Smooth muscle cell (in vitro differentiated cells): Measurements from ENCODE around the gene FZD8. TPM values are rescaled to one million over a fixed set of nuclear protein-coding genes. Genes with fewer than 3 reads are reported as not detected.

Experiments used
- DNase-seq: peaks from one replicate; lab custom pipeline; 2025; ENCODE audit not compliant: unreplicated experiment; lab: John Stamatoyannopoulos, UW
- H2AFZ ChIP-seq: fragments of 200-600 bp; sonication (generic); 2 replicates; pipeline ENCODE4 v1.6.0; 2016; ENCODE audit warnings: antibody characterized with exemption, low read depth, mild to moderate bottlenecking
- H3F3A ChIP-seq: fragments of 200-600 bp; sonication (generic); 2 replicates; pipeline ENCODE4 v1.6.0; 2017; ENCODE audit warnings: antibody characterized with exemption, low read depth
- H3K27ac ChIP-seq: fragments of 200-600 bp; sonication (generic); 2 replicates; pipeline ENCODE4 v1.5.1; 2016; ENCODE audit warnings: low read depth, mild to moderate bottlenecking
- H3K27me3 ChIP-seq: fragments of 200-600 bp; sonication (generic); 2 replicates; pipeline ENCODE4 v1.6.1; 2016; ENCODE audit warnings: low read depth, mild to moderate bottlenecking
- H3K36me3 ChIP-seq: fragments of 200-600 bp; sonication (generic); 2 replicates; pipeline ENCODE4 v1.5.1; 2016; ENCODE audit warnings: low read depth
- H3K4me1 ChIP-seq: fragments of 200-600 bp; sonication (generic); 2 replicates; pipeline ENCODE4 v1.5.1; 2016; ENCODE audit warnings: low read depth
- H3K4me2 ChIP-seq: fragments of 200-600 bp; sonication (generic); 2 replicates; pipeline ENCODE4 v1.6.0; 2016; ENCODE audit warnings: mild to moderate bottlenecking
- H3K4me3 ChIP-seq: fragments of 200-600 bp; sonication (generic); 2 replicates; pipeline ENCODE4 v1.5.1; 2016; ENCODE audit warnings: mild to moderate bottlenecking
- H3K79me2 ChIP-seq: fragments of 200-600 bp; sonication (generic); 2 replicates; pipeline ENCODE4 v1.6.0; 2016; ENCODE audit warnings: low read depth, mild to moderate bottlenecking
- H3K9ac ChIP-seq: fragments of 200-600 bp; sonication (generic); 2 replicates; pipeline ENCODE4 v1.6.0; 2016; ENCODE audit warnings: low read depth
- H3K9me3 ChIP-seq: fragments of 200-600 bp; sonication (generic); replicated peaks from 2 replicates; pipeline ENCODE4 v1.5.1; 2016; ENCODE audit warnings: low read depth
- H4K20me1 ChIP-seq: fragments of 200-600 bp; sonication (generic); 2 replicates; pipeline ENCODE4 v1.6.0; 2016; ENCODE audit warnings: low read depth
- whole genome bisulfite sequencing: methylation state at CpG from one replicate; pipeline ENCODE4 v1.1.7; 2016; ENCODE audit warnings: low lambda C conversion rate; 5-methylcytosine and 5-hydroxymethylcytosine counted together
- polyA plus RNA-seq: library from polyadenylated mRNA; unstranded; fragments of >200 nt; fragmentation: Nextera tagmentation; extraction: Ambion mirVana; gene quantifications from 2 replicates; pipeline ENCODE4 v1.2.1, GENCODE V29; 2016
- total RNA-seq: library from RNA; depleted of rRNA; stranded (reverse); fragments of >200 nt; gene quantifications from 2 replicates; pipeline ENCODE4 v1.2.3, GENCODE V29; 2014
- TF ChIP-seq, protein P1 (sequence below): fragments of 200-600 bp; sonication (generic); IDR thresholded peaks from 2 replicates; pipeline ENCODE4 v1.5.1; 2017; ENCODE audit warnings: borderline replicate concordance, mild to moderate bottlenecking, antibody characterized with exemption; ENCODE audit not compliant: insufficient read depth, poor library complexity, severe bottlenecking

FZD8 gene
- total and polyA plus RNA-seq, 2 experiments from 2014 or later, result 4.8 to 15.3 TPM

DNA sequence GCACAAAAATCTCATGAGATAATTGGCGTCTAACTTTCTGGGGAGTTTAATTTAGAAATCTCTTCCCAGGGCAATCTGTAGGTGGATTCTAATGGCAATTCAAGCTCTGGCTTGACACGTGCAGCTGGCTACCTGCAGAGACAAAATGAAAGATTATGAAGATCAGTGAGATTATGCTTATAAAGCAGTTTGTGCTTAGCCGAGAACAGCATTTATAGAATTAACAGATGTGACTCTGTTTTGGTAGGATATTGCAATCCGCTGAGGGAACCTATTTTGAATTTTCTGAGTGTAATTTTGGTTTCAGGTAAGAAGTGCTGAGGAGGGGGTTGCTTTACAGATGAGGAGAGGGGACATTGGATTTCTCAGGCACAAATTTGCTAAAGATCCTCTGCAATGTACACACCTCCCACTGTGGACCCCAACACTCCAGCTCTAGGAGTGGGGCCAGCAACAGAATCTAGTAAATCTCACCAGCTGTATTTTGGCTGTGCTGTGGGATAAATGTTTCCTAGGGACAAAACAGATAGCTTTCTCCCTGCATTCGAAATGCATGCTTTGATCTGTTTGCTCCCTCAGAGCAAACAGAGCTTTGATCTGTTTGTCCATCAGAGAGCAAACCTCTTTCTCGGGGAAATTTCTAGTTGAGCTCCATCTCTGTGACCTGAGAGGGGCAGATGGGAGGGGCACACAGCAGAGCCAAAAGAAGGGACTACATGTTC lies 29.6 kb downstream of the FZD8 start:
- no peaks in the 10 kb centered on the region for H3K79me2 ChIP-seq
- no peak for DNase-seq
- no peaks in the 10 kb centered on the region for H3K4me1 ChIP-seq
- H3F3A ChIP-seq, result no peaks in the 10 kb centered on the region
- no peaks in the 10 kb centered on the region for H3K36me3 ChIP-seq
- TF ChIP-seq, protein P1, sequence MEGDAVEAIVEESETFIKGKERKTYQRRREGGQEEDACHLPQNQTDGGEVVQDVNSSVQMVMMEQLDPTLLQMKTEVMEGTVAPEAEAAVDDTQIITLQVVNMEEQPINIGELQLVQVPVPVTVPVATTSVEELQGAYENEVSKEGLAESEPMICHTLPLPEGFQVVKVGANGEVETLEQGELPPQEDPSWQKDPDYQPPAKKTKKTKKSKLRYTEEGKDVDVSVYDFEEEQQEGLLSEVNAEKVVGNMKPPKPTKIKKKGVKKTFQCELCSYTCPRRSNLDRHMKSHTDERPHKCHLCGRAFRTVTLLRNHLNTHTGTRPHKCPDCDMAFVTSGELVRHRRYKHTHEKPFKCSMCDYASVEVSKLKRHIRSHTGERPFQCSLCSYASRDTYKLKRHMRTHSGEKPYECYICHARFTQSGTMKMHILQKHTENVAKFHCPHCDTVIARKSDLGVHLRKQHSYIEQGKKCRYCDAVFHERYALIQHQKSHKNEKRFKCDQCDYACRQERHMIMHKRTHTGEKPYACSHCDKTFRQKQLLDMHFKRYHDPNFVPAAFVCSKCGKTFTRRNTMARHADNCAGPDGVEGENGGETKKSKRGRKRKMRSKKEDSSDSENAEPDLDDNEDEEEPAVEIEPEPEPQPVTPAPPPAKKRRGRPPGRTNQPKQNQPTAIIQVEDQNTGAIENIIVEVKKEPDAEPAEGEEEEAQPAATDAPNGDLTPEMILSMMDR, result no peak
- H3K27me3 ChIP-seq, result peaks cover 5% of the 10 kb centered on the region
- no peaks in the 10 kb centered on the region for H3K9me3 ChIP-seq
- H3K4me3 ChIP-seq, result no peak overlapping the region
- H3K4me2 ChIP-seq, result no peak overlapping the region
- WGBS, result 79% methylated on average over 6 of the region's 6 CpGs
- H4K20me1 ChIP-seq, result no peaks in the 10 kb centered on the region
- no peak overlapping the region for H3K27ac ChIP-seq
- no peak overlapping the region for H3K9ac ChIP-seq
- no peak overlapping the region for H2AFZ ChIP-seq

DNA sequence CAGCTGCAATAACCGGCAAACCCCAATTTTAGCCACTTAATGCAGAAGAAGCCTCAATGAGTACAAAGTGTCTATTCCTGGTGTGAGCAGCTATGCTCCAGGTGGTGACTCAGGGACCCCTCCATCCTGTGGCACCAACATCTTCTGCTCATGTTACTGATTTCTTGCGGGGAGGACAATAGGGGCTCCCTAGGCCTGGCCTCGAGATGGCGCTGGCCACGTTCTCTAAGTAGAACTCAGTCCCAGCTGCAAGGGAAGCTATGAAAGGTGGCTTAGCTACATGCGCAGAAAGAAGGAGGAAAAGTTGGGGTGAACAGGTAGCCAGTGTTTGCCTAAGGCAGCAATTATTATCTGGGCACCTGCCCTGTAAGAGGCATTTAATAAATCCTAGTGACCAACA lies 30.3 kb downstream of the FZD8 start:
- Histone ChIP-seq H3K27ac (no peak overlapping the region), H3F3A (no peaks in the 10 kb centered on the region), H3K9ac (no peak overlapping the region), H3K4me1 (no peaks in the 10 kb centered on the region), H3K4me3 (no peak overlapping the region), H2AFZ (no peak overlapping the region), H3K79me2 (no peaks in the 10 kb centered on the region), H3K36me3 (no peaks in the 10 kb centered on the region), H3K27me3 (peaks cover 5% of the 10 kb centered on the region), H4K20me1 (no peaks in the 10 kb centered on the region), H3K4me2 (no peak overlapping the region), H3K9me3 (no peaks in the 10 kb centered on the region)
- DNase-seq, result no peak
- TF ChIP-seq, protein P1, result no peak
- WGBS, result 67% methylated on average over 6 of the region's 6 CpGs

DNA sequence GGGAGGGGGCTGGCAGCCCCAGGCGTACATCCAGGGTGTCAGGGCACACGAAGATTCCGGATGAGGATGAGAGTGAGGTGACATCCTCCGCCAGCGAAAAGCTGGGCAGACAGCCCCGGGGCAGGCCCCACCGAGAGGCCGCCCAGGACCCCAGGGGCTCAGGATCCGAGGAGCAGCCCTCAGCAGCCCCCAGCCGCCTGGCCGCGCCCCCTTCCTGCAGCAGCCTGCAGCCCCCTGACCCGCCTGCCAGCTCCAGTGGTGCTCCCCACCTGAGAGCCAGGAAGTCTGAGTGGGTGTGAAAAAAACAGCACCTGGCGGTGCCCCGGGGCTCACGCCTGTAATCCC lies 33.8 kb downstream of the FZD8 start:
- DNase-seq, result no peak
- no peaks in the 10 kb centered on the region for H4K20me1 ChIP-seq
- 99% methylated on average over 13 of the region's 16 CpGs for WGBS
- TF ChIP-seq, protein P1, result no peak
- no peaks in the 10 kb centered on the region for H3K9me3 ChIP-seq
- no peak overlapping the region for H2AFZ ChIP-seq
- H3K4me3 ChIP-seq, result no peak overlapping the region
- H3K9ac ChIP-seq, result no peak overlapping the region
- H3K4me2 ChIP-seq, result no peak overlapping the region
- no peaks in the 10 kb centered on the region for H3K4me1 ChIP-seq
- no peak overlapping the region for H3K27ac ChIP-seq
- no peaks in the 10 kb centered on the region for H3K36me3 ChIP-seq
- no peaks in the 10 kb centered on the region for H3F3A ChIP-seq
- no peaks in the 10 kb centered on the region for H3K79me2 ChIP-seq
- peaks cover 5% of the 10 kb centered on the region for H3K27me3 ChIP-seq
